K562 (cell line): ENCODE results near the gene TIGD4. TPM values are rescaled to one million over a fixed set of nuclear protein-coding genes. Genes with fewer than 3 reads are reported as not detected.

ENCODE experiments used
- ATAC-seq: fragments of 200-7000 bp; cut with Tn5 transposase; 3 replicates; pipeline ENCODE4 v1.9.1; 2020; ENCODE audit warnings: moderate library complexity
- BruUV-seq: library from RNA; stranded (reverse); fragments of 400-500 nt; replicated peaks from 2 replicates; lab custom pipeline; 2021; lab: Mats Ljungman, UMichigan
- CTCF ChIA-PET: fragments of 300-600 bp; formaldehyde crosslinking; extraction: SDS; loops from one replicate; lab custom pipeline; 2021; ENCODE audit warnings: low intra/inter-chr PET ratio; lab: Yijun Ruan, JAX
- POLR2A ChIA-PET: fragments of 300-600, 350-650 bp; sonication (Branson Sonifier 250); formaldehyde crosslinking; extraction: SDS; loops from one replicate; lab custom pipeline; 2021; ENCODE audit warnings: antibody characterized with exemption, inconsistent platforms; lab: Yijun Ruan, JAX
- DNase-seq, 4 experiments: peaks; one replicate each; pipeline versions ENCODE4 v3.0.0 to v3.0.0-alpha.2; 2011 to 2018; ENCODE audit warnings: low spot score in 3 of 4, mixed read lengths in 3 of 4; ENCODE audit errors: extremely low read depth in 1 of 4
- FAIRE-seq: peaks from 2 replicates; lab custom pipeline; 2011; peaks lifted over from hg19 to GRCh38; lab: Jason Lieb, UNC
- H2AFZ ChIP-seq: 2 replicates; pipeline ENCODE4 v1.6.0; 2011; ENCODE audit warnings: low read depth, low read length, control low read depth, inconsistent platforms
- H3K27ac ChIP-seq: fragments of 200-600 bp; 3 replicates; pipeline ENCODE4 v1.8.0; 2011; ENCODE audit warnings: low read depth, mild to moderate bottlenecking, control low read depth, inconsistent platforms, low read length, moderate library complexity, mixed read lengths; ENCODE audit errors: extremely low read depth
- H3K27me3 ChIP-seq, 2 experiments: fragments of 300-600 bp in 1 of 2; 2 replicates in 1 of 2; 3 replicates in 1 of 2; pipeline versions ENCODE4 v1.6.0 to v1.8.0; 2011; ENCODE audit warnings: inconsistent platforms in 2 of 2, low read length in 2 of 2, mild to moderate bottlenecking in 1 of 2, mixed read lengths in 1 of 2, moderate library complexity in 1 of 2; ENCODE audit not compliant: control insufficient read depth in 2 of 2, insufficient read depth in 2 of 2
- H3K36me3 ChIP-seq: fragments of 300-600 bp; 3 replicates; pipeline ENCODE4 v1.8.0; 2011; ENCODE audit warnings: mild to moderate bottlenecking, low read length, inconsistent platforms; ENCODE audit not compliant: control insufficient read depth, insufficient read depth
- H3K4me1 ChIP-seq, 2 experiments: fragments of 200-600 bp in 1 of 2; replicated peaks in 1 of 2; 2 replicates in 1 of 2; 3 replicates in 1 of 2; pipeline versions ENCODE4 v1.5.1 to v1.8.0; 2011; ENCODE audit warnings: inconsistent platforms in 2 of 2, low read length in 2 of 2, mild to moderate bottlenecking in 1 of 2, mixed read lengths in 1 of 2, moderate library complexity in 1 of 2; ENCODE audit not compliant: control insufficient read depth in 2 of 2, insufficient read depth in 2 of 2
- H3K4me2 ChIP-seq: 2 replicates; pipeline ENCODE4 v1.6.1; 2011; ENCODE audit warnings: low read length, control low read depth, inconsistent platforms, mixed read lengths; ENCODE audit not compliant: insufficient read depth
- H3K4me3 ChIP-seq: fragments of 200-600 bp; sonication (generic), shearing (Covaris generic); 2 replicates; pipeline ENCODE4 v1.5.1; 2016; ENCODE audit warnings: control low read depth, inconsistent platforms
- H3K79me2 ChIP-seq: fragments of 200-600 bp; 3 replicates; pipeline ENCODE4 v1.8.0; 2011; ENCODE audit warnings: low read length, inconsistent platforms; ENCODE audit not compliant: control insufficient read depth, insufficient read depth
- H3K9ac ChIP-seq, 2 experiments: 2 replicates each; pipeline versions ENCODE4 v1.6.0 to v1.6.1; 2011; ENCODE audit warnings: low read depth in 2 of 2, low read length in 2 of 2, control low read depth in 1 of 2, inconsistent platforms in 1 of 2, mild to moderate bottlenecking in 1 of 2, mixed read lengths in 1 of 2; ENCODE audit not compliant: insufficient read depth in 1 of 2
- H3K9me1 ChIP-seq: one replicate; pipeline ENCODE4 v1.6.0; 2011; ENCODE audit warnings: inconsistent platforms, mild to moderate bottlenecking, low read length, moderate library complexity; ENCODE audit not compliant: control insufficient read depth, insufficient read depth
- H3K9me3 ChIP-seq: replicated peaks from 2 replicates; pipeline ENCODE4 v1.5.1; 2011; ENCODE audit warnings: low read depth, low read length, inconsistent platforms; ENCODE audit not compliant: control insufficient read depth, insufficient read depth
- H4K20me1 ChIP-seq: replicated peaks from 2 replicates; pipeline ENCODE4 v1.6.1; 2011; ENCODE audit warnings: low read length, inconsistent platforms, mixed read lengths; ENCODE audit not compliant: control insufficient read depth, insufficient read depth
- ERF ChIP-seq: fragments of 450-650 bp; formaldehyde crosslinking; IDR thresholded peaks from 2 replicates; pipeline ENCODE4 v1.4.0; 2020; ENCODE audit warnings: mild to moderate bottlenecking, mixed read lengths
- HIVEP1 ChIP-seq: fragments of 250-450 bp; sonication (Bioruptor Pico); IDR thresholded peaks from 2 replicates; pipeline ENCODE4 v1.4.0; 2020; ENCODE audit warnings: mild to moderate bottlenecking
- HMGN3 ChIP-seq: IDR thresholded peaks from 2 replicates; pipeline ENCODE4 v1.6.1; 2011; ENCODE audit warnings: borderline replicate concordance, low read depth, mild to moderate bottlenecking, mixed read lengths, low read length; ENCODE audit not compliant: insufficient read length; ENCODE audit errors: extremely low read depth
- HNRNPK ChIP-seq: fragments of 200-400 bp; formaldehyde crosslinking; IDR thresholded peaks from one replicate; pipeline ENCODE4 v1.6.1; 2018; ENCODE audit warnings: mild to moderate bottlenecking, low read depth, low read length; ENCODE audit not compliant: poor library complexity, severe bottlenecking
- HNRNPLL ChIP-seq: fragments of 200-400 bp; formaldehyde crosslinking; IDR thresholded peaks from 2 replicates; pipeline ENCODE4 v1.6.1; 2017; ENCODE audit warnings: low read length, low read depth, mild to moderate bottlenecking; ENCODE audit not compliant: poor library complexity, severe bottlenecking
- NFE2 ChIP-seq: IDR thresholded peaks from 2 replicates; pipeline ENCODE4 v1.6.1; 2014; ENCODE audit warnings: antibody characterized with exemption, low read depth
- POLR3G ChIP-seq: IDR thresholded peaks from 2 replicates; pipeline ENCODE4 v1.6.1; 2011; ENCODE audit not compliant: insufficient read length, insufficient replicate concordance; ENCODE audit errors: extremely low read depth
- PURB ChIP-seq: sonication (generic); formaldehyde crosslinking; IDR thresholded peaks from 2 replicates; pipeline ENCODE4 v1.9.0; 2021; ENCODE audit warnings: low read depth, mild to moderate bottlenecking, missing genetic modification reagents
- RNF2 ChIP-seq: sonication (generic); IDR thresholded peaks from 2 replicates; pipeline ENCODE4 v1.6.1; 2016
- SREBF2 ChIP-seq: sonication (generic); formaldehyde crosslinking; IDR thresholded peaks from 2 replicates; pipeline ENCODE4 v1.4.0; 2020; ENCODE audit warnings: mild to moderate bottlenecking, missing genetic modification reagents
- ZNF23 ChIP-seq: fragments of 250-450 bp; sonication (Bioruptor Pico); IDR thresholded peaks from 2 replicates; pipeline ENCODE4 v1.4.0; 2020; ENCODE audit warnings: mild to moderate bottlenecking
- ZNF668 ChIP-seq: fragments of 250-450 bp; sonication (Bioruptor Pico); IDR thresholded peaks from 2 replicates; pipeline ENCODE4 v1.8.0; 2022; ENCODE audit warnings: mild to moderate bottlenecking, inconsistent platforms
- WGBS: fragments of 100-300 bp; shearing (Covaris generic); methylation state at CpG from one replicate; pipeline ENCODE4 v1.1.6; 2016; ENCODE audit warnings: low coverage, mixed read lengths; ENCODE audit not compliant: insufficient coverage; ENCODE audit errors: missing lambda C conversion rate; 5-methylcytosine and 5-hydroxymethylcytosine counted together
- in situ Hi-C: fragments of 300-500 bp; cut with MboI; formaldehyde crosslinking; loops from 4 replicates; pipeline ENCODE4 v1.15.0; 2018; ENCODE audit warnings: inconsistent platforms, mixed read lengths
- intact Hi-C: fragments of 100-400 bp; cut with micrococcal nuclease; formaldehyde crosslinking; loops from 2 replicates; pipeline ENCODE4 v1.14.2; 2022
- polyA plus RNA-seq, 8 experiments: library from polyadenylated mRNA; depleted of rRNA in 4 of 8; stranded (reverse) in 5 of 8; unstranded in 3 of 8; fragments of >200 nt; fragmentation: Nextera tagmentation in 2 of 8; fragmentation: Illumina TruSeq in 1 of 8; extraction: Ambion mirVana in 2 of 8; extraction: Trizol in 1 of 8; gene quantifications; 2 replicates each; pipeline versions ENCODE4 v1.2.1 to v1.2.3, GENCODE V29; 2011 to 2014; ENCODE audit warnings: inconsistent platforms in 1 of 8, missing spikeins in 1 of 8
- total RNA-seq, 7 experiments: library from RNA; depleted of rRNA in 6 of 7; stranded (reverse); fragments of >200 nt in 6 of 7; fragmentation: Illumina TruSeq in 2 of 7; extraction: Trizol in 2 of 7; gene quantifications; 2 replicates each; pipeline versions ENCODE4 v1.2.1 to v1.2.3, GENCODE V29; 2011 to 2021; ENCODE audit warnings: low replicate concordance in 1 of 7
- TF ChIP-seq, protein P1 (sequence below): sonication (generic); formaldehyde crosslinking; IDR thresholded peaks from 2 replicates; pipeline ENCODE4 v1.8.0; 2023; ENCODE audit warnings: mild to moderate bottlenecking, missing genetic modification reagents
- TF ChIP-seq, protein P2 (sequence below): sonication (generic); formaldehyde crosslinking; IDR thresholded peaks from 2 replicates; pipeline ENCODE4 v1.8.1; 2022; ENCODE audit warnings: missing genetic modification reagents
- TF ChIP-seq, protein P3 (sequence below): fragments of 450-650 bp; formaldehyde crosslinking; IDR thresholded peaks from 2 replicates; pipeline ENCODE4 v1.4.0; 2022; ENCODE audit warnings: mild to moderate bottlenecking, moderate library complexity
- TF ChIP-seq, protein P4 (sequence below): fragments of 450-650 bp; formaldehyde crosslinking; IDR thresholded peaks from 2 replicates; pipeline ENCODE4 v1.4.0; 2022; ENCODE audit warnings: missing genetic modification characterization

The TIGD4 gene
- total and polyA plus RNA-seq, 9 of the 15 experiments (the other 6 are each of a cell fraction or from before 2014, with no cell fraction given): 0.07 to 0.28 (median 0.18) TPM

DNA sequence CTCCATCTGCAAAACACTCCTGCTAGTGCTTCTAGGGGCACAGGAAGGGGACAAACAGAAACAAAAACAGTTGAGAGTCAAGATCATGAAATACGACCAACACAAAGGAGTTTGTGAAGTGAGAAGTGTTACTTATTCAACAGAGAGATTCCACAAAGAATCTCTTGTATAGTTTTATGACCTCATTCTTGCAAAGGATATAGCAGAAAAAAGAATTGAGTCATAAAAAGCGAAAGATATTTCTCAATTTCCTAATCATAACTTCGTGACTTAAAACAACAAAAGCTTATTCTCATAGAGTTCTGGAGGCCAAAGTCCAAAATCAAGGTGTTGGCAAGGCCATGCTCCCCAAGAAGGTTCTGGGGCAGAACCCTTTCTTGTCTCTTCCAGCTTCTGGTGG is 40.7 kb downstream of the TIGD4 start:
- intact Hi-C loops: loop anchor here (5.0 kb wide), 4 partner anchors 97 to 332 kb away; no protein-coding TSS in a partner anchor

More for the DNA sequence above, 40.7 kb downstream of the TIGD4 start:
- no TSS peak for BruUV-seq
- Histone ChIP-seq H3K79me2 (no peaks in the 10 kb centered on the region), H3K4me1 (no peaks in the 10 kb centered on the region), H3K27me3 (peaks cover 5 to 17% of the 10 kb centered on the region in 2 experiments; a peak in 3 of 5 replicates), H3K9ac (no peak overlapping the region), H4K20me1 (no peaks in the 10 kb centered on the region), H3K4me2 (no peak overlapping the region), H3K9me3 (no peaks in the 10 kb centered on the region), H3K27ac (no peak overlapping the region), H3K36me3 (no peaks in the 10 kb centered on the region), H3K9me1 (no peaks in the 10 kb centered on the region), H2AFZ (no peak overlapping the region), H3K4me3 (no peak overlapping the region)
- in situ Hi-C loops: no loop called here
- FAIRE-seq (no peak), ATAC-seq (no peak), DNase-seq (no peak)
- CTCF ChIA-PET: interaction anchor here (0.8 kb wide), 1 partner anchor 284 kb away, joined by 3 read pairs; no protein-coding TSS in a partner anchor
- 2% methylated on average over 3 of the region's 3 CpGs for WGBS
- POLR2A ChIA-PET: no interaction called here
- no peak for TF ChIP-seq SREBF2
- TF ChIP-seq HNRNPLL: no peak
- TF ChIP-seq HNRNPK: no peak
- TF ChIP-seq ZNF23: no peak
- TF ChIP-seq, protein P1, sequence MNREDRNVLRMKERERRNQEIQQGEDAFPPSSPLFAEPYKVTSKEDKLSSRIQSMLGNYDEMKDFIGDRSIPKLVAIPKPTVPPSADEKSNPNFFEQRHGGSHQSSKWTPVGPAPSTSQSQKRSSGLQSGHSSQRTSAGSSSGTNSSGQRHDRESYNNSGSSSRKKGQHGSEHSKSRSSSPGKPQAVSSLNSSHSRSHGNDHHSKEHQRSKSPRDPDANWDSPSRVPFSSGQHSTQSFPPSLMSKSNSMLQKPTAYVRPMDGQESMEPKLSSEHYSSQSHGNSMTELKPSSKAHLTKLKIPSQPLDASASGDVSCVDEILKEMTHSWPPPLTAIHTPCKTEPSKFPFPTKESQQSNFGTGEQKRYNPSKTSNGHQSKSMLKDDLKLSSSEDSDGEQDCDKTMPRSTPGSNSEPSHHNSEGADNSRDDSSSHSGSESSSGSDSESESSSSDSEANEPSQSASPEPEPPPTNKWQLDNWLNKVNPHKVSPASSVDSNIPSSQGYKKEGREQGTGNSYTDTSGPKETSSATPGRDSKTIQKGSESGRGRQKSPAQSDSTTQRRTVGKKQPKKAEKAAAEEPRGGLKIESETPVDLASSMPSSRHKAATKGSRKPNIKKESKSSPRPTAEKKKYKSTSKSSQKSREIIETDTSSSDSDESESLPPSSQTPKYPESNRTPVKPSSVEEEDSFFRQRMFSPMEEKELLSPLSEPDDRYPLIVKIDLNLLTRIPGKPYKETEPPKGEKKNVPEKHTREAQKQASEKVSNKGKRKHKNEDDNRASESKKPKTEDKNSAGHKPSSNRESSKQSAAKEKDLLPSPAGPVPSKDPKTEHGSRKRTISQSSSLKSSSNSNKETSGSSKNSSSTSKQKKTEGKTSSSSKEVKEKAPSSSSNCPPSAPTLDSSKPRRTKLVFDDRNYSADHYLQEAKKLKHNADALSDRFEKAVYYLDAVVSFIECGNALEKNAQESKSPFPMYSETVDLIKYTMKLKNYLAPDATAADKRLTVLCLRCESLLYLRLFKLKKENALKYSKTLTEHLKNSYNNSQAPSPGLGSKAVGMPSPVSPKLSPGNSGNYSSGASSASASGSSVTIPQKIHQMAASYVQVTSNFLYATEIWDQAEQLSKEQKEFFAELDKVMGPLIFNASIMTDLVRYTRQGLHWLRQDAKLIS: no peak
- TF ChIP-seq HMGN3: no peak
- no peak for TF ChIP-seq RNF2
- TF ChIP-seq, protein P2, sequence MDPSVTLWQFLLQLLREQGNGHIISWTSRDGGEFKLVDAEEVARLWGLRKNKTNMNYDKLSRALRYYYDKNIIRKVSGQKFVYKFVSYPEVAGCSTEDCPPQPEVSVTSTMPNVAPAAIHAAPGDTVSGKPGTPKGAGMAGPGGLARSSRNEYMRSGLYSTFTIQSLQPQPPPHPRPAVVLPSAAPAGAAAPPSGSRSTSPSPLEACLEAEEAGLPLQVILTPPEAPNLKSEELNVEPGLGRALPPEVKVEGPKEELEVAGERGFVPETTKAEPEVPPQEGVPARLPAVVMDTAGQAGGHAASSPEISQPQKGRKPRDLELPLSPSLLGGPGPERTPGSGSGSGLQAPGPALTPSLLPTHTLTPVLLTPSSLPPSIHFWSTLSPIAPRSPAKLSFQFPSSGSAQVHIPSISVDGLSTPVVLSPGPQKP (CRISPR knock-in tag): no peak
- no peak for TF ChIP-seq PURB (CRISPR knock-in tag)
- TF ChIP-seq, protein P3, sequence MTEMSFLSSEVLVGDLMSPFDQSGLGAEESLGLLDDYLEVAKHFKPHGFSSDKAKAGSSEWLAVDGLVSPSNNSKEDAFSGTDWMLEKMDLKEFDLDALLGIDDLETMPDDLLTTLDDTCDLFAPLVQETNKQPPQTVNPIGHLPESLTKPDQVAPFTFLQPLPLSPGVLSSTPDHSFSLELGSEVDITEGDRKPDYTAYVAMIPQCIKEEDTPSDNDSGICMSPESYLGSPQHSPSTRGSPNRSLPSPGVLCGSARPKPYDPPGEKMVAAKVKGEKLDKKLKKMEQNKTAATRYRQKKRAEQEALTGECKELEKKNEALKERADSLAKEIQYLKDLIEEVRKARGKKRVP (CRISPR knock-in tag): no peak
- TF ChIP-seq, protein P4, sequence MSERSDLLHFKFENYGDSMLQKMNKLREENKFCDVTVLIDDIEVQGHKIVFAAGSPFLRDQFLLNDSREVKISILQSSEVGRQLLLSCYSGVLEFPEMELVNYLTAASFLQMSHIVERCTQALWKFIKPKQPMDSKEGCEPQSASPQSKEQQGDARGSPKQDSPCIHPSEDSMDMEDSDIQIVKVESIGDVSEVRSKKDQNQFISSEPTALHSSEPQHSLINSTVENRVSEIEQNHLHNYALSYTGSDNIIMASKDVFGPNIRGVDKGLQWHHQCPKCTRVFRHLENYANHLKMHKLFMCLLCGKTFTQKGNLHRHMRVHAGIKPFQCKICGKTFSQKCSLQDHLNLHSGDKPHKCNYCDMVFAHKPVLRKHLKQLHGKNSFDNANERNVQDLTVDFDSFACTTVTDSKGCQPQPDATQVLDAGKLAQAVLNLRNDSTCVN (CRISPR knock-in tag): no peak
- no peak for TF ChIP-seq NFE2
- TF ChIP-seq ERF (CRISPR knock-in tag): no peak
- TF ChIP-seq ZNF668 (CRISPR knock-in tag): no peak
- no peak for TF ChIP-seq HIVEP1 (CRISPR knock-in tag)
- TF ChIP-seq POLR3G: no peak
